ENCODE data around the gene LHX4.

DNA sequence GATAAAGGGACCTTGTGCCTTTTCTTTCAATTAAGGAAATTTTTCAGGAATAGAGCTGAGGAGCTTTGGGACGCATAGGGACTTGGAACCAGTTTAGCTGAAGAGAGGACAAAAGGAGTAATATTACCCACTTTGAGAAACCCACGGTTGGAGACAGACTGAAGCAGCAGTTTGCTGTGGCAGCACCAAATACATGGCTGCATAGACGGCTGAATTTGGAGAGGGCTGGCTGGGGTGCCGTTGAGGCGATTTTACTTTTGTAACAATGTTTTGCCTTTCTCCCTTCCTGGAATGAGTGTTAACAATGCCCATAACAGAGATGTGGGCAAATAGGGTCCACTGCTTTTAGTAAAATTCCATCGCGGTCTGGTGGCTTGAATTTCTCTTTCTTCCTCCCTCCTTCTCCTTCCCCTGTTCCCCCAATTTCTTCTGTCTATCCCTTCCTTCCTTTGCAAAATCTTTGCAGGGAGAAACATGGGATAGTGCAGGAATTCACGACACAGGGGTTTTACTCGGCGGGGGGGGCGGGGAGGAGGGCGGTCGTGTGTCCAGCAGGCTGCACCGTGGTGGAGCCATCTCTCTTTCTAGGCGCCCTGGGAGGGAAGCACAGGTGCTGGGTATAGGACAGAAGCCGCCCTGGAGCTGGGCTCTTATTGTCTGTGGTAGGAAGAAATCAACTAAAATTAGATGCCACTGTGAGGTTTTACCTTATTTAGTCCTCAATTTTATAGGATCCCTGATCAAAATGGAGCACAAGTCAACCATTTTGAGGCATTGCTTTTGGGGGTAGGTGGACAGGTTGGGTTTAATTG is 6.8 kb downstream of the LHX4 start:
- TF ChIP-seq POLR2A (IDR thresholded peaks at IDR 0.05), result no peak
- TF ChIP-seq, protein P1, sequence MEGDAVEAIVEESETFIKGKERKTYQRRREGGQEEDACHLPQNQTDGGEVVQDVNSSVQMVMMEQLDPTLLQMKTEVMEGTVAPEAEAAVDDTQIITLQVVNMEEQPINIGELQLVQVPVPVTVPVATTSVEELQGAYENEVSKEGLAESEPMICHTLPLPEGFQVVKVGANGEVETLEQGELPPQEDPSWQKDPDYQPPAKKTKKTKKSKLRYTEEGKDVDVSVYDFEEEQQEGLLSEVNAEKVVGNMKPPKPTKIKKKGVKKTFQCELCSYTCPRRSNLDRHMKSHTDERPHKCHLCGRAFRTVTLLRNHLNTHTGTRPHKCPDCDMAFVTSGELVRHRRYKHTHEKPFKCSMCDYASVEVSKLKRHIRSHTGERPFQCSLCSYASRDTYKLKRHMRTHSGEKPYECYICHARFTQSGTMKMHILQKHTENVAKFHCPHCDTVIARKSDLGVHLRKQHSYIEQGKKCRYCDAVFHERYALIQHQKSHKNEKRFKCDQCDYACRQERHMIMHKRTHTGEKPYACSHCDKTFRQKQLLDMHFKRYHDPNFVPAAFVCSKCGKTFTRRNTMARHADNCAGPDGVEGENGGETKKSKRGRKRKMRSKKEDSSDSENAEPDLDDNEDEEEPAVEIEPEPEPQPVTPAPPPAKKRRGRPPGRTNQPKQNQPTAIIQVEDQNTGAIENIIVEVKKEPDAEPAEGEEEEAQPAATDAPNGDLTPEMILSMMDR (IDR thresholded peaks at IDR 0.05), result no peak
- TF ChIP-seq POLR2AphosphoS5 (IDR thresholded peaks at IDR 0.05), result no peak

Measured in suprapubic skin (tissue), 4 donors.